NB4 (cell line): ENCODE measurements around the gene NPC2.
A peak's percentile ranks its signal among the peaks of the same experiment; 100 is the strongest.

Source experiments
- DNase-seq: peaks from one replicate; pipeline ENCODE4 v3.0.0; 2010; ENCODE audit warnings: low read depth
- H3K4me3 ChIP-seq: one replicate; pipeline ENCODE4 v1.5.1; 2011; ENCODE audit warnings: mild to moderate bottlenecking, low read depth, low read length, moderate library complexity
- MYC ChIP-seq: IDR thresholded peaks from 2 replicates; pipeline ENCODE4 v1.6.1; 2011; ENCODE audit warnings: low read depth, low read length
- POLR2A ChIP-seq: IDR thresholded peaks from 2 replicates; pipeline ENCODE4 v1.6.1; 2011; ENCODE audit warnings: mild to moderate bottlenecking; ENCODE audit not compliant: insufficient read length; ENCODE audit errors: extremely low read depth
- TF ChIP-seq, protein P1 (sequence below): IDR thresholded peaks from 2 replicates; pipeline ENCODE4 v1.6.1; 2011; ENCODE audit warnings: low read depth, low read length
- TF ChIP-seq, protein P2 (sequence below): IDR thresholded peaks from one replicate; pipeline ENCODE4 v1.5.1; 2012; ENCODE audit warnings: low read depth, low read length

Gene NPC2

DNA sequence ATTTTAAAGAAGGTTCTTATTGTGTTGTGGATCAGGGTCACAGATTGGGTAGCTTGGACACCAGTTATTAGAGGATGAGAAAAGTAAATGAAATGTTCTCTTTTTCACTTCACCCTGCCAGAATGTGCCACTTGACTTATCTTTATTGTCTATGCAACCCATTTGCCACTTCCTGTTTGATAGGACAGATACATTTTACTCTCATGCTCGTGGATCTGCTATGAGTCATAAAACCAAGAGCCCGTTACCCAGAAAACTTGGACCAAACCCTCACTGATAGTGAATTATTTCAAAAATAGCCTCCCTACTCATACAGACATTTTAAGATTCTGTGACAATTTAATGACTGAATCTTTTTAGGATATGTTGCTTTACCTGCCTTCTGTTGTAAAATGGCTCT lies 2.3 kb upstream of the NPC2 start:
- no peak overlapping the region for H3K4me3 ChIP-seq
- peak; percentile 50 for DNase-seq
- TF ChIP-seq, protein P1, sequence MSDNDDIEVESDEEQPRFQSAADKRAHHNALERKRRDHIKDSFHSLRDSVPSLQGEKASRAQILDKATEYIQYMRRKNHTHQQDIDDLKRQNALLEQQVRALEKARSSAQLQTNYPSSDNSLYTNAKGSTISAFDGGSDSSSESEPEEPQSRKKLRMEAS: no peak
- TF ChIP-seq MYC (no peak), POLR2A (no peak)
- TF ChIP-seq, protein P2, sequence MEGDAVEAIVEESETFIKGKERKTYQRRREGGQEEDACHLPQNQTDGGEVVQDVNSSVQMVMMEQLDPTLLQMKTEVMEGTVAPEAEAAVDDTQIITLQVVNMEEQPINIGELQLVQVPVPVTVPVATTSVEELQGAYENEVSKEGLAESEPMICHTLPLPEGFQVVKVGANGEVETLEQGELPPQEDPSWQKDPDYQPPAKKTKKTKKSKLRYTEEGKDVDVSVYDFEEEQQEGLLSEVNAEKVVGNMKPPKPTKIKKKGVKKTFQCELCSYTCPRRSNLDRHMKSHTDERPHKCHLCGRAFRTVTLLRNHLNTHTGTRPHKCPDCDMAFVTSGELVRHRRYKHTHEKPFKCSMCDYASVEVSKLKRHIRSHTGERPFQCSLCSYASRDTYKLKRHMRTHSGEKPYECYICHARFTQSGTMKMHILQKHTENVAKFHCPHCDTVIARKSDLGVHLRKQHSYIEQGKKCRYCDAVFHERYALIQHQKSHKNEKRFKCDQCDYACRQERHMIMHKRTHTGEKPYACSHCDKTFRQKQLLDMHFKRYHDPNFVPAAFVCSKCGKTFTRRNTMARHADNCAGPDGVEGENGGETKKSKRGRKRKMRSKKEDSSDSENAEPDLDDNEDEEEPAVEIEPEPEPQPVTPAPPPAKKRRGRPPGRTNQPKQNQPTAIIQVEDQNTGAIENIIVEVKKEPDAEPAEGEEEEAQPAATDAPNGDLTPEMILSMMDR: no peak

DNA sequence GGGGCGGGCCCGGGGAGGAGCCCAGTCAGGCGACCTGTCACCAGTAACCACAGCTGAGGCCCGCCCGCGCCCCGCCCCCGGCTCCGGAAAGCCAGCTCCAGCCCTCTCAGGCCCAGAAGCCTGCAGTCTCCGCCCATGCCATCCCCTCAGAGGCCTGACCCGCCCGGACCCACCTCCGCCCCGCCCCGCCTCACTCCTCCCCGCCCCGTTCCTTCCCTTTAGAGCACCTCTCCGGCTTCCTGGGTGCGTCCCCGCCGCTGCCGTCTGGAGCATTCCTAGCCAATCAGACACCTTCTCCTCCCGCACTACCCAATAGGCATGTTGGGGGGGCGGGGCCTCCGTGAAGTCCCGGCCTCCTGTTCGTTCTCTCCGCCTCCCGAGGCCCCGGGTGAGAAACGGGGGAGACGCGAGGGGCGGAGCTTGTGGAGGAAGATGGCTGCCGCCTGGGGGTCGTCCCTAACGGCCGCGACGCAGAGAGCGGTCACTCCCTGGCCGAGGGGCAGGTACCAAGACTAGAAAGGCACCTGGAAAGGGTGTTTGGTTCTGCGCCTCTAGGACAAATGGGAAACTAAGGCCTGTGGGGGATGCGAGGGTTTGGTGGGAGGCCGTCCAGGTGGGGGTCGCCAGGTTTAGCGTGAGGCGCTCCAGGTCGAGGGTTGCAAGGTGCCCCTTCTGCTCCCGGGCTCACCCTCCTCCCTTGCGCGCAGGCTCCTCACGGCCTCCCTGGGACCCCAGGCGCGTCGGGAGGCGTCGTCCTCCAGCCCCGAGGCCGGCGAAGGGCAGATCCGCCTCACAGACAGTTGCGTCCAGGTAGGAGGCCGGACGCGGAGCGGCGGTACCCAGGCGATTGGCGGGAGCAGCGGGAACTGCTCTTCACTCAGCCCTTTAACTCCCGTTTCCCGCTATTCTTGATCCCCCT lies 497 bp upstream of the NPC2 start, which contains the start of gene ISCA2:
TSS of gene ISCA2 (plus strand) at position 423 of the 919 bp plus-strand sequence. CDS start at position 433, 10 bp downstream.
- peak within 1 kb of the TSS; percentile 88 for H3K4me3 ChIP-seq
- peak; percentile 85 for TF ChIP-seq POLR2A
- TF ChIP-seq, protein P2: no peak
- peak; percentile 99 for DNase-seq

DNA sequence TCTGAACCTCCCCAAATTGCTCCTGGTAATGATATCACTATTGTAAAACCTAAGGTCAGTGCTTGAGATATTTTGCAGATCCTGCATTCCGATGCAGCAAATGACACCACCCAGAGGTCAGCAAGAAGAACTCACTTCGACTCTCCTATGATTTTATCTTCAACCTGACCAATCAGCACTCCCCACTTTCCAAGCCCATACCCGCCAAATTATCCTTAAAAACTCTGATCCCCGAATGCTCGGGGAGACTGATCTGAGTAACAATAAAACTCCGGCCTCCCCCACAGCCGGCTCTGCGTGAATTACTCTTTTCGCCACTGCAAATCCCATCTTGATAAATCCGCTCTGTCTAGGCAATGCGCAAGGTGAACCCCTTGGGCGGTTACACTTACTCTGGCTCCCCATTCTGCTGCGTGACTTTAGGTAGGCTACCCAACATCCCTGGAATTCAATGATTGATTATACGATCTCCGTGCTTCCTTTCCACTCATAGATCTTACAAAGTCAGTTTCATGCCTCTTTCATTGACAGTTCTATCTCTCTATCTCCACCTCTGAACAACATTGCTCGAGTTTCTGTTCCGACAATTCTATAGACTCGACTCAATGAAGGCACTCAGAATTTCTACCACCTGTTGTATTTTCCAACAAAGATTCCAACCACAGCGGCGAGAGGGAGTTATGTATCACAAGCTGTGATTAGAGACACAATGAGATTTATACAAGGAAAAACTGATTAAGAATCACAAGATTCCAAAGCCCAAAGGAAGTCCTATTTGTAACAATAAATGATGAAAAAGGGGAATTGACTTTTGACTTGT lies 939 bp downstream of the NPC2 start:
- TF ChIP-seq POLR2A (no peak), MYC (no peak)
- TF ChIP-seq, protein P2: peak; percentile 29
- TF ChIP-seq, protein P1: no peak
- H3K4me3 ChIP-seq: peak overlapping the region; percentile 64
- peak; percentile 62 for DNase-seq

DNA sequence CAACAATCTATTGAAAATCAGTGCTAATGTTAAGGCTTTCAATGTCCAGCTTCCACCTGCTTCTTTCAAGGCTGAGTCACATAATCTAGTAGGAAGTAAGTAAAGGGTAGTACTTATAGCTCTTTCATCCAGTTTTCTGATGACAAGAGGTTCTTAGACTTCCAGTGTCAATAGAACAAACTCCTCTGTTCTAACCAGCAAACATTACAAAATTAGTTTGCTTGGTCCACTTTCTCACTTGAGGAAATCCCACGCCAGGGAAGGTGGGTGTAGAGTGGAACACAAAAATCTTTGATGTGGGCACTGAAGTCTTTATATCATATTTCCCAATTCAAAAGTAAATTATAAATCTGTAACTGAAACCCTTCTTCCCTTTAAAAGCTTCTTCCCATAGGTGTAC lies 2.6 kb downstream of the NPC2 start:
- TF ChIP-seq, protein P1: no peak
- TF ChIP-seq POLR2A: no peak
- TF ChIP-seq MYC: no peak
- TF ChIP-seq, protein P2: no peak
- no peak overlapping the region for H3K4me3 ChIP-seq
- DNase-seq: no peak

DNA sequence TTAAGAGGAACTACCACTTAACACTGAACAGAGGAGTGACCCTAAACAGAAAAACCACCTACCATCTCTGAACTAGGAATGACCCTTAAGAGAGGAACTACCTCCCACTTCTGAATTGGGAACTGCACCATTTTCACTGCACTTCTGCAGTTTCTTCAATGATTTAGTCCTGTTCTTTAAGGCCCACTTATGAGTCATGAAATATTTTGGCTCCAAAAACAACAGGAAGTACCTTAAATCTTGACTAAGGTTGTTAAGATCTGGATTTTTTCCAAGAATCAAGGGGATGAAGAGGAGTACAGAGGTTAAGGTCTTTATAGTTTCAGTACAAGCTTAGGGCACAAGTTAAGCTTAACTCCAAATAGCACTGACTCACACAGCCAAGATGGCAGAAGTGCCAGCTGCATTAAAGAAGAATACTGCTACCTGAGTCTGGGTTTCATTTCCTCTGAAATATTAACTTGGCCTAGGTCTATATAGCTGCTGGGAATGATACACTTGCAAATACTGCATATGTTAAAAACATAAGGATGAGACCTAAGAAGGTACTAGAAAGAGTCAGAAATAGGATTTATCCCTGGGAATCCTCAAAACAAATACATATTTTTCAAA lies 4.2 kb downstream of the NPC2 start:
- no peak overlapping the region for H3K4me3 ChIP-seq
- DNase-seq: peak; percentile 47
- TF ChIP-seq, protein P1: no peak
- TF ChIP-seq, protein P2: no peak
- no peak for TF ChIP-seq POLR2A
